SJCRH30 (cell line): ENCODE results near the gene AMPH. TPM values are rescaled to one million over a fixed set of nuclear protein-coding genes. Genes with fewer than 3 reads are reported as not detected.
"Not testable (repeated sequence)": the region's sequence is repeated elsewhere in the genome, so short reads cannot be mapped to it uniquely, and the experiment has no call there.

Experiments
- DNase-seq, 2 experiments: peaks; one replicate each; pipeline ENCODE4 v3.0.0-alpha.2; 2015 to 2020
- H3K27ac ChIP-seq: fragments of 250-450 bp; sonication (Bioruptor Pico); 2 replicates; pipeline ENCODE4 v1.5.1; 2020; ENCODE audit warnings: mild to moderate bottlenecking, moderate library complexity
- H3K27me3 ChIP-seq: fragments of 250-450 bp; sonication (Bioruptor Pico); 2 replicates; pipeline ENCODE4 v1.5.1; 2020; ENCODE audit warnings: mild to moderate bottlenecking, moderate library complexity
- H3K36me3 ChIP-seq: fragments of 250-450 bp; sonication (Bioruptor Pico); 2 replicates; pipeline ENCODE4 v1.5.1; 2020; ENCODE audit warnings: mild to moderate bottlenecking, moderate library complexity
- H3K4me1 ChIP-seq: fragments of 250-450 bp; sonication (Bioruptor Pico); 2 replicates; pipeline ENCODE4 v1.5.1; 2020; ENCODE audit warnings: mild to moderate bottlenecking, moderate library complexity
- H3K4me3 ChIP-seq: fragments of 250-450 bp; sonication (Bioruptor Pico); 2 replicates; pipeline ENCODE4 v1.5.1; 2020; ENCODE audit warnings: mild to moderate bottlenecking, moderate library complexity
- H3K9me3 ChIP-seq: fragments of 250-450 bp; sonication (Bioruptor Pico); replicated peaks from 2 replicates; pipeline ENCODE4 v1.5.1; 2020; ENCODE audit warnings: mild to moderate bottlenecking, moderate library complexity
- total RNA-seq: library from RNA; depleted of rRNA; stranded (reverse); fragments of >200 nt; shearing (Covaris generic); gene quantifications from 2 replicates; pipeline ENCODE4 v1.2.3, GENCODE V29; 2014

The AMPH gene
- total RNA-seq, 1 experiment from 2014 or later: not detected

GRCh38 chr7:38394660-38395059 is 236.5 kb downstream of the AMPH start:
- peaks cover 7% of the 10 kb centered on the region for H3K27me3 ChIP-seq

DNA sequence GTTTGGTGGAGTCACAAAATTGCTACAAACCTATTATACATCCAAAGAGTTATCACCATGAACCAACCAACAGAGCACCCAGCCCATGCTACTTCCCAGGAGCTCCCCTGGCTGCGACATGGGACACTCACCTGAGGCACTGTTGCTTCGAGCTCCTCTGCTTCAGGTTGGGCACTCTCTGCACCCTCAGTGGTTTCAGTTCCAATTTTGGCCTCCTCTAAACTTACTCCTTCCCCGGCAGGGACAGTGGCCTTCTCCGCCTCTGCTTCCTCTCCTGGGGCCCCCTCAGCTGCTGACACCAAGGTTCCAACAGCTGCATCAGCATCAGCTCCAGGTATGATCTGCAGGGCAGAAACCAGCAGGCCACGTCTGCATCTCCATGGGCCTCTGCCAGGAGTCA is 237.3 kb downstream of the AMPH start:
- H3K27ac ChIP-seq: no peak overlapping the region
- no peaks in the 10 kb centered on the region for H3K36me3 ChIP-seq
- no peaks in the 10 kb centered on the region for H3K9me3 ChIP-seq
- no peak for DNase-seq
- H3K4me3 ChIP-seq: no peak overlapping the region
- peaks cover 10% of the 10 kb centered on the region for H3K27me3 ChIP-seq
- no peaks in the 10 kb centered on the region for H3K4me1 ChIP-seq

More at GRCh38 chr7:38394660-38395059, 236.5 kb downstream of the AMPH start:
- no peak for DNase-seq
- Histone ChIP-seq H3K4me1 (no peaks in the 10 kb centered on the region), H3K4me3 (no peak overlapping the region), H3K9me3 (no peaks in the 10 kb centered on the region), H3K27ac (no peak overlapping the region), H3K36me3 (no peaks in the 10 kb centered on the region)

- Histone ChIP-seq H3K4me3 (no peak overlapping the region), H3K27ac (no peak overlapping the region), H3K9me3 (no peaks in the 10 kb centered on the region), H3K27me3 (peaks cover 12% of the 10 kb centered on the region), H3K36me3 (no peaks in the 10 kb centered on the region), H3K4me1 (no peaks in the 10 kb centered on the region)
- DNase-seq: no peak
Observed at GRCh38 chr7:38391751-38392150, 239.4 kb downstream of the AMPH start.

GRCh38 chr7:38385682-38386081 is 245.5 kb downstream of the AMPH start:
- DNase-seq: no peak
- H3K4me3 ChIP-seq: no peak overlapping the region
- H3K27ac ChIP-seq: no peak overlapping the region
- no peaks in the 10 kb centered on the region for H3K36me3 ChIP-seq
- peaks cover 9% of the 10 kb centered on the region for H3K27me3 ChIP-seq
- H3K4me1 ChIP-seq: no peaks in the 10 kb centered on the region
- H3K9me3 ChIP-seq: no peaks in the 10 kb centered on the region

GRCh38 chr7:38383281-38383680 is 247.9 kb downstream of the AMPH start:
- H3K4me3 ChIP-seq: no peak overlapping the region
- no peaks in the 10 kb centered on the region for H3K27me3 ChIP-seq
- no peak for DNase-seq
- H3K4me1 ChIP-seq: no peaks in the 10 kb centered on the region
- H3K9me3 ChIP-seq: no peaks in the 10 kb centered on the region
- no peaks in the 10 kb centered on the region for H3K36me3 ChIP-seq
- no peak overlapping the region for H3K27ac ChIP-seq

- Histone ChIP-seq H3K36me3 (no peaks in the 10 kb centered on the region), H3K4me3 (no peak overlapping the region), H3K27ac (no peak overlapping the region), H3K27me3 (no peaks in the 10 kb centered on the region; the same call in 1 of the 2 replicates), H3K9me3 (no peaks in the 10 kb centered on the region), H3K4me1 (no peaks in the 10 kb centered on the region)
- no peak for DNase-seq
Observed at GRCh38 chr7:38382684-38383083, 248.5 kb downstream of the AMPH start.

DNA sequence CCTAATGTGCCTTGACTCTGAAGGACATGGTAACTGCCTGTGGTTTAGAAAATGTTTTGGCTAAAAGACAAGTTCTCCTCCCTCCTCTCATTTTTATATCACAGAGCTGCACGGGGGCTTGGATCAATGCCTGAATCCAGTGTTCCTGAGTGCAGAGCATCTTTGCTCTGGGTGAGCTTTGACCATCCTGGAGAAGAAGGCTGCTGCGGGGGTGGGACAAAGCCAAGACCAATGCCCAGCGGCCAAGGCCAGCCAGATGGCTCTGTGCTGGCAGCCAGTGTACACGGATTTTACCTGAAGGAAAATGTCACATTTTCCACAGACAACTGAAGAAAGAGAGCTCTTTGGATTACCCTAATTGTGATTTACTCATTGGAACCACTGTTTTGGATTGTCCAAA is 255.7 kb downstream of the AMPH start:
- Histone ChIP-seq H3K27ac (no peak overlapping the region), H3K36me3 (no peaks in the 10 kb centered on the region), H3K4me3 (no peak overlapping the region), H3K27me3 (no peaks in the 10 kb centered on the region; the same call in 1 of the 2 replicates), H3K4me1 (peaks cover 1% of the 10 kb centered on the region), H3K9me3 (no peaks in the 10 kb centered on the region)
- no peak for DNase-seq

DNA sequence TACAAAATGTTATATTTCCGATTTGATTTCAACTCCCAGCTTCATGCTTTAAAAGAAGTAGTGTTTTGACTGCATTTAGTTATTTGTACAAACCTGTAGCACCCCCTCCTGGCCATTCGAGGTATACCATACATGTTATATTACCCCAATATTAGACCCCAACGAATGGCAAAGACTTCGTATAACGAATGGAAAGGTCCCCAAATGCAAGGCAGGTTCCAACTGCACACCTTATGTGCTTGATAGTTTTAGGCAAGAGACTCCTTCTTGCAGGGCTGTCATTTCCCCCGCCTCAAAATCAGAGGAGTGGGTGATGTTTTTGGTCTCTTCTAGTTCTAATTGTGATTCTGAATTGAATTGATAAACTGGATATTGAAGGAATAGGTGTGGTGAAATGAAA is 256.7 kb downstream of the AMPH start:
- Histone ChIP-seq H3K27me3 (no peaks in the 10 kb centered on the region; the same call in 1 of the 2 replicates), H3K27ac (no peak overlapping the region), H3K9me3 (no peaks in the 10 kb centered on the region), H3K4me3 (no peak overlapping the region), H3K4me1 (peaks cover 8% of the 10 kb centered on the region), H3K36me3 (no peaks in the 10 kb centered on the region)
- DNase-seq: peak; percentile 61 to 79

- Histone ChIP-seq H3K36me3 (no peaks in the 10 kb centered on the region), H3K9me3 (no peaks in the 10 kb centered on the region), H3K27ac (no peak overlapping the region), H3K4me1 (peaks cover 15% of the 10 kb centered on the region), H3K4me3 (no peak overlapping the region), H3K27me3 (no peaks in the 10 kb centered on the region; the same call in 1 of the 2 replicates)
- DNase-seq: peak; percentile 19 to 35
Observed at GRCh38 chr7:38373155-38373554, 258.0 kb downstream of the AMPH start.

DNA sequence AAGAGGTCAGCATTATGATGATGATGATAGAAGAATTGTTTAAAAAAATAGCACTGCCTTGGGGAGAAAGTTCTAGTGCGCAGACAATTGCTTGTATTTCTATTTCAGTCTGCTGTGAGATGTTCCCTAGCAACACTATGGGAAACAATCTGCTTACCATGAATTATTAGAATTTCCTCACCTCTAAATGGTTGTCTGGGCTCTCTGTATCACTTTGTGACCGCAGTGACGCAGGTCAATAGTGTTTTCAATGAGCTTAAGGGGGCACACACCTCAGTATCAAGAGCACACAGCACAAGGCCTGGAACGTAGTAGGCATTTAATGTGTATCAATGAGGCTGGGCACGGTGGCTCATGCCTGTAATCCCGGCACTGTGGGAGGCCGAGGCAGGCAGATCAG is 258.9 kb downstream of the AMPH start:
- H3K9me3 ChIP-seq: no peaks in the 10 kb centered on the region
- H3K27me3 ChIP-seq: no peaks in the 10 kb centered on the region
- H3K4me1 ChIP-seq: peaks cover 21% of the 10 kb centered on the region
- no peak overlapping the region for H3K4me3 ChIP-seq
- H3K27ac ChIP-seq: no peak overlapping the region
- DNase-seq: no peak
- H3K36me3 ChIP-seq: no peaks in the 10 kb centered on the region

DNA sequence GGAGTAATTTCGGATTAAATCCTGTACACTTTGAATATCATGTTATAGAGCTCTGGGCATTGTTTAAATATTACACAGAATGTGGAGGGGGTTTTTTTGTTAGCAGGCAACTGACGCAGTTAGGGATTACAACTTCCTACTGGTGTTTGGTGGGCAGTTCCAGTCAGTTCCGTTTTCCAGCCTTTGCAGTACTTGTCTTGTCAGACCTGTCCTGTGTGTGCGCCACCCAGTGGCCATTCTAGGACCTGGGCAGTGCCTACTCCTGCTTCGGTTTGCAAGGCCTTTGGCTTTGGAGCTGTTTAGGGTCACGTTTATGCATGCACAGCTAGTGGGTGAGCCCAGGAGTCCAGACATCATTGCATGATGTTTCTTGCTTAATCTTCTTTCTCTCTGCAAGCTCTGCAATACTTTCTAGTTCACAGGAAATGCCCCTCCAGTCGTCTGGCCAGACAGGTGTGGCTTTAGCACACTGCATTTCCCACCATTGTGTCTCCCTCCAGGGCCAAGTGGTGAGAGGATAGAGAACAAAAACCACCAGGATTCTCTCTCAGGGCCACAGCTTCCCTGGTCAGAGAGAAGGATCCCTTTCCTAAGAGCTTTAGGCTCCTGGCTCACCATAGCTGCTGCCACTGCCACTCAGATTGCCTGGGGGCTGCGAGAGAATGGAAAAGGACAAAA is 261.2 kb downstream of the AMPH start:
- DNase-seq: peak; percentile 93 to 95
- Histone ChIP-seq H3K27me3 (no peaks in the 10 kb centered on the region), H3K27ac (peak overlapping the region; percentile 12; the same call in 1 of the 2 replicates), H3K4me1 (peaks cover 28% of the 10 kb centered on the region), H3K9me3 (no peaks in the 10 kb centered on the region), H3K36me3 (no peaks in the 10 kb centered on the region), H3K4me3 (peak overlapping the region; percentile 26)

DNA sequence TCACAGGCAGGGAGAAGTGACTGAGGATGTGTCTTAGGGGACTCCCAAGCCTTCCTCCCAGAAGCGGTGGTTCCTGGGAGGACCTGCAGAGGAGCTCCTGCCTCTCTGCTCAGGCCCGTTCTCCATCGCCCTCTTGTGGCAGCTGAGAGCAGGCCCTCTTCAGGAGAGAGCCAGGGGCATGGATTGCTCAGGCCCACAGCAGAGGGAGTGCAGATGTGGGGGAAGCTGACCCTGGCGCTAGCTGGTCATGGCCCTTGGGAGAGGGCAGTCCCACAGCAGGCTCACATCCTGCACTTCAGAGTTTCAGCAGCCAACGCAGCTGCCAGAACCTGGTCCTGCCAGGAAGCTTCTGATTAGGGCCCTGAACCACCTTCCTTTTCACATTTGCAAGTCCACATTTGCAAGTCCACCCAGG is 263.0 kb downstream of the AMPH start:
- peaks cover 28% of the 10 kb centered on the region for H3K4me1 ChIP-seq
- H3K27me3 ChIP-seq: no peaks in the 10 kb centered on the region
- H3K27ac ChIP-seq: no peak overlapping the region
- DNase-seq: peak; percentile 85 to 92
- no peaks in the 10 kb centered on the region for H3K36me3 ChIP-seq
- no peak overlapping the region for H3K4me3 ChIP-seq
- no peaks in the 10 kb centered on the region for H3K9me3 ChIP-seq

GRCh38 chr7:38367301-38367890 is 263.8 kb downstream of the AMPH start:
- DNase-seq: peak; percentile 42 to 59
- no peaks in the 10 kb centered on the region for H3K27me3 ChIP-seq

GRCh38 chr7:38363379-38363778 is 267.8 kb downstream of the AMPH start:
- not testable (repeated sequence) for H3K27ac ChIP-seq, H3K9me3 ChIP-seq, H3K36me3 ChIP-seq, H3K27me3 ChIP-seq, H3K4me3 ChIP-seq
- peaks cover 20% of the 10 kb centered on the region for H3K4me1 ChIP-seq
- DNase-seq: peak; percentile 48 to 64

More at GRCh38 chr7:38367301-38367890, 263.8 kb downstream of the AMPH start:
- no peaks in the 10 kb centered on the region for H3K36me3 ChIP-seq
- no peak overlapping the region for H3K4me3 ChIP-seq
- no peak overlapping the region for H3K27ac ChIP-seq
- peaks cover 28% of the 10 kb centered on the region for H3K4me1 ChIP-seq
- H3K9me3 ChIP-seq: no peaks in the 10 kb centered on the region

DNA sequence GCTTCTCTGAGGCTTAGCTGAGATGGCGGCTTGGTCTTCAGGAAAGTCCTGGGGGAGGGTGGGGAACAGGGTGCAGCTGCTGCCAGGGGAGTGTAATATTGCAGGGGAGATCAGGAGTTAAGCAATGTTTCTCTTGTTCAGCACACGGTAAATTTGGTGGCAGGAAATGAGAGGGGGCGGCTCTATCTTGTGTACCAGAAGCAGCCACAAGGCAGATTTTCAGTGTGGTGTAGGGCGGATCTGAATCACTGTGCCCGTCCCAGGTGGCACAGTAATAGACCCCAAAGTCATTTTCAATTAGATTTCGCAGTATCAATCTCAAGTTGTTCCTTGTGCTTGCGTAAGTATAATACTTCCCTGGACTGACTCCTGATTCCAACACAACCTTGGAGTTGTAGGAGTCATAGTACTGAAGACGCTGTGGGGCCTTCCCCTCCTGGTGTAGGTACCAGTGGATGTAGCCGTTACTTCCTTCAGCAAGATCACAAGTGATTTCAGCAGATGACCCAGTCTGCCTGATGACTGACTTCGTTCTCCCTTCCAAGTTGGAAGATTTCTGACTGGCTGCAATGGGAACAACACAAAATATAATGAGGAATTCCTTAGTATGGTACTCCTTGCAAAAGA is 268.4 kb downstream of the AMPH start:
- H3K36me3 ChIP-seq, H3K27me3 ChIP-seq, H3K4me3 ChIP-seq, H3K9me3 ChIP-seq: not testable (repeated sequence)
- H3K4me1 ChIP-seq: peaks cover 17% of the 10 kb centered on the region
- DNase-seq: peak; percentile 67 to 77
- peak overlapping the region; percentile 41; the same call in 1 of the 2 replicates for H3K27ac ChIP-seq
